Medulla oblongata (tissue), 1 donor: ENCODE data around the gene C19orf47.

Source experiments
- DNase-seq: peaks from one replicate; pipeline ENCODE4 v3.0.0-alpha.2; 2015; ENCODE audit errors: extremely low spot score

Gene C19orf47

DNA sequence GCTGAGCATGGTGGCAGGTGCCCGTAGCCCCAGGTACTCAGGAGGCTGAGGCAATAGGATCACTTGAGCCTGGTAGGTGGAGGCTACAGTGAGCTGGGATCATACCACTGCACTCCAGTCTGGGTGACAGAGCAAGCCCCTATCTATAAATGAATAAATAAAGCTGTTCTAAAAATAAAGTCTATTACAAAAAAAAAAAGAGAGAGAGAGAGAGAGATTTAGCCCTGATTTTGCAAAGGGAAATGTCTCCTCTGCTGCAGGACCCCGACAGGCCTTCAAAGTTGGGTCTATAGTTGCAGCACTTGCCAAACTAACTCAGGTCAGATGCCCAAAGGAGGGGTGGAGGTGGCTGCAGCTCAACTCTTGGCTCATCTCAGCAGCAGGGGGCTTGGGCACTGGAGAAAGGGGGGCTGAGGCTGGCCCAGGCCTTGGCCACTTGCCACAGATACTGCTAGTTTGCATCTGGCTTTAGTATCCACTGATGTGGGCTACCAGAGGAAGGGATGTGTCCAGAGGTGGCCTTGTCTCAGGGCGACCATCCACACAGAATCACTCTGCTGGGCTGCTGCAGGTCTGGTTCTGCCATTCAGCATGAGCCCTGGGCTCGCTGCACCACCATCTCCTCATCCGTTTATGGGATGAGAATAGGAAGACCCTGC, 32.3 kb downstream of the C19orf47 start:
- DNase-seq: no peak

DNA sequence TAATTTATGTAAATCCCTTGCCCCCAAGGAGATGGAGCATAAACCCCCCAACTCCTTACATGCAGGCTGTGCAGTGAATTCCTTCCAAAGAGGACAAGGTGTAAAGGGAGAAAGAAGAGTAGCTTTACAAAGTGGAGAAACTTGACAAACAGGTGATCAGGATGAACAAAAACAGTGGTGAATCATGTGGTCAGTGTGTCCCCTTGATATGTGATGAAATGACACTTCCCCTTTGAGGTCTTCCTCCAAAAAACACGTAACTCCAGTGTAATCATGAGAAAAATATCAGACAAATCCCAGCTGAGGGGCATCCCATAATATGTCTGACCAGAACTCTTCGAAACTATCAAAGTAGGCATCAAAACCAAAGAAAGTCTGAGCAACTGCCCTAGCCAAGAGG, 33.5 kb downstream of the C19orf47 start:
- DNase-seq: no peak

DNA sequence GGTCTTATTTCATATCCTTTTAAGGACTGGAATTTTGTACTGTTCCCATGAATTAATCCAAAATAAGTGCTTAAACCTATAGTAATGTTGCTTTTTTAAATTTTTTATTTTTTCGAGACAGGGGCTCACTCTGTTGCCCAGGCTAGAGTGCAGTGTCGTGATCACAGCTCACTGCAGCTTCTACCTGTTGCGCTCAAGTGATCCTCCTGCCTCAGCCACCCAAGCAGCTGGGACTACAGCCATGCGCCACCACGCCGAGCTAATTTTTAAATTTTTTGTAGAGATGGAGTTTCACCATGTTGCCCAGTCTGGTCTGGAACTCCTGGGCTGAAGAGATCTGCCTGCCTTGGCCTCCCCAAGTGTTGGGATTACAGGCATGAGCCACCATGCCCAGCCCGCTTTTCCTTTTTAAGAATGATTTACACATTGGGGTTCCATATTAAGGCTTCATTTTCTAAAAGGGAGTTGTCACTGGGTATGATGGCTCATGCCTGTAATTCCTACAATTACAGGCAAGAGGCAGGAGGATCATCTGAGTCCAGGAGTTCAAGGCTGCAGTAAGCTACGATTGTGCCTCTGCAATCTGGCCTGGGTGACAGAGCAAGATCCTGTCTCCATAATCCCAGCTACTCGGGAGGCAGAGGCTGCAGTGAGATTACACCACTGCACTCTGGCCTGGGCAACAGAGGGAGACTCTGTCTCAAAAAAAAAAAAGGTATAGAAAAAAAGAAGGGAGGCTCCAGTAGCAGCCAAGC, 34.8 kb downstream of the C19orf47 start:
- DNase-seq: no peak

DNA sequence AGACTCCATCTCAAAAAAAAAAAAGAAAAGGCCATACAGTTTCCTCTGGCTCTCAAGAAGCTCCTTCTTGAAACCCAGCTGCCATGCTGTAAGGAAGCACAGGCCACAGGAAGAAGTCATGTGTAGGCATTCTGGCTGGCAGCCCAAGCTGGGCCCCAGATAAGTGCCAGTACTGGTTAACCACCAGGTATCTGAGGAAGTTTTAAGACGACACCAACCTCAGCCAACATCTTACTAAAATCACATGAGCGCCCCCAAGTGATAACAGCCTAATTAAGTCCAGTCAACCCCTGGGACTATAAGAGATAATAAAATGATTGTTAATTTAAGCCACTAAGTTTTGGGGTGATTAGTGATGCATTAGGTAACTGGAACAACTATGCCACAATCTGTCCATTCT, 35.7 kb downstream of the C19orf47 start:
- no peak for DNase-seq

DNA sequence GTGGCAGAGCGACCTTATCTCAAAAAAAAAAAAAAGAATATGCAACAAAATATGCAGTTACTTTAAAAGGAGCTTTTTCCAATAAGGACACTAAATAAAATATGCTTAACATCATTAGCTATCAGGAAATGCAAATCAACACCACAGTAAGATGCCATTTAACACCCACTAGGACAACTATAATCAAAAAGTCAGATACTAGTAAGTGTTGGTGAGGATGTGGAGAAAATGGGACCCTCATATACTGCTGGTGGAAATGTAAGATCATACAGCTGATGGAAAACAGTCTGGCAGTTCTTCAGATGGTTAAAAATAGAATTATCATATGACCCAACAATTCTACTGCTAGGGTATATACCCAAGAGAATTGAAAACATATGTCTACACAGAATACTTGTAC, 38.5 kb downstream of the C19orf47 start:
- no peak for DNase-seq

DNA sequence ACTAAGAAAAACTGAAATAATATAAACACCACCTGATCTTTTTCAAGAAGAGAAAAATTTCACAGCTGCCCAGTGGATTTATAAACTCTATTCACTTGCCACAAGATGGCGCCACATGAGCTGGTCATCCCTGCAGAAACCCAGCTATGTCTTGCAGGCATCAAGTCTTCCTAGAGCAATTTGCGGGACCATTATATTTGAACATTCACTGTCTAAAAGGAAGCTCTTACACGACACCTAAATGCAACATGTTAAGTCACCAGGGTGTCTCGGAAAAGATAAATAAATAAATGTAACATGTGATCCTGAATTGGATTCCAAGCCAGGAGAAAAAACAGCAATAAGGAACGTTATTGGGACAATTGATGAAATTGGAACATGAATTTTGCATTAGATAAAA, 42.8 kb downstream of the C19orf47 start:
- peak; percentile 96 for DNase-seq

DNA sequence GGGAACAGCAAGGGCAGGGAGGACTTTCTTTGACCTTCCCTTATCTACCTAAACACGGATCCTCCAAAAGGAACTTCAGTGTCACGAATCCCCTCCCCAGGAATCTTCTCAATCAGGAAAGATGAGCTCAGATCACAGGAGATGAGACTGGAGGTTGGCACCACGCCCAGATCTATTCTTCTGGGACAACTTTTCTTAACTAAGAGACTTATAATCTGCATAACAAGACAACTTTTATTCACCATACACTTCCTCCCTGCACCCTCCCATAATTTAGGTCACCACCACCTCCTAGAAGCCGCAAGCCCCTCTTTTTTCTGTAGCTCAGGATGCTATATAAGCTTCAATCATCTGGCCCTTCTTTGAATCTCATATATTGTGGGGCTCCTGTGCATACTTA, 43.9 kb downstream of the C19orf47 start:
- DNase-seq: no peak

DNA sequence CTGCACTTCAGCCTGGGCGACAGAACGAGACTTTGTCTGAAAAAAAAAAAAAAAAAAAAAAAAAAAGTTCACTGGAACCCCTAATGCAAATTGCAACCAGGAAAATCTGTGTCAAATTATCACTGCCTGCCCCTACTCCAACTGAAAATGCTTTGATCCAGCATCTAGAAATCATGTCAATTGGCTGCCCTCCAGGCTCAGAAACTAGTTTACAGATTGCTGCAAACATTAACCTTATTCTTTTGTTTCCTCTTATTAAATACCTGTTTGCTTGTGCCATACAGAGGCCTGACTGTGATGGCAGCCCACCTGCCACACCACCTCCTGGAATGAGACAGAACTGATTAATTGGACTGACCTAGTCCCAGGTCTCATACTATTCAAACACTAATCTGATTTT, 44.4 kb downstream of the C19orf47 start:
- no peak for DNase-seq

DNA sequence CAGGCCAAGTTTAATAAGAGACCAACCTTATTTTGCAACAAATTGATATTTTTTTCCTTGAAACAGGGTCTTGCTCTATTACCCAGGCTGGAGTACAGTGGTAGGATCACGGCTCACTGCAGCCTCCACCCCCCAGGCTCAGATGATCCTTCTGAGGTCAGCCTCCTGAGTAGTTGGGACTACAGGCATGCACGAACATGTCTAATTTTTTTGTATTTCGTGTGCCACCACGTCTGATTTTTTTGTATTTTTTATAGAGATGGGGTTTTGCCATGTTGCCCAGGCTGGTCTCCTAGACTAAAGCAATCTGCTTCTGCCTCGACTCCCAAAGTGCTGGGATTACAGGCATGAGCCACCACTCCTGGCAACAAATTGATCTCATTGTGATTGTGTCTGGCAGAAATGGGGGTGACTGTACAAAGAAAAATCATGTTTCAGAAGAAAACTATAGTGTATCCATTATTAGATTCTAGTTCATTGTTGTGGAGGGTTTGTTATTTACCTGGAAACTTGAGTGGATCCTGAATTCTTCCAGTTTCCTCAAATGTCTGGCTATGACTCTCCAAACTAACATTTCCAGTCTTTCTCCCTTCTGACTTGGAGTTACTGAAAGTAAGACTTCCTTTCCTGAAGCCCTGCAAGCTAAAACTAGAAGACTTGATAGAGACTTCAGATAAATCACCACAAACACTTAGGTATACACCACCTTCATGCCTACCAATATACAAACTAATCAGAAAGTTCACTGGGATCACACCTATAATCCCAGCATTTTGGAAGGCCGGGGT, 45.8 kb downstream of the C19orf47 start:
- no peak for DNase-seq

DNA sequence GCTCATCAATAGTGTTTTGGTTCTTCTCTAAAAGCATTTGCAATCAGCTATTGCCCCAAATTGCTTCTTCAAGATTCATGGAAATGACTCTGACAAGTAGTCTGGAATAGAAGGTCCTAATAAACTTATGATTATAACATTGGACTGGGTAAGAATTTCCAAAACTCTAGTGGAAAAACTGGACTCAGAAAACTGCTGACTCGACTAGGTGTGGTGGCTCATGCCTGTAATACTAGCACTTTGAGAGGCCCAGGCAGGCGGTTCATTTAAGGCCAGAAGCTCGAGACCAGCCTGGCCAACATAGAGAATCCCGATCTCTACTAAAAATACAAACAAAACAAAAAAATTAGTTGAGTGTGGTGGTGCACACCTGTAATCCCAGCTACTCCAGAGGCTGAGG, 47.5 kb downstream of the C19orf47 start:
- DNase-seq: no peak

DNA sequence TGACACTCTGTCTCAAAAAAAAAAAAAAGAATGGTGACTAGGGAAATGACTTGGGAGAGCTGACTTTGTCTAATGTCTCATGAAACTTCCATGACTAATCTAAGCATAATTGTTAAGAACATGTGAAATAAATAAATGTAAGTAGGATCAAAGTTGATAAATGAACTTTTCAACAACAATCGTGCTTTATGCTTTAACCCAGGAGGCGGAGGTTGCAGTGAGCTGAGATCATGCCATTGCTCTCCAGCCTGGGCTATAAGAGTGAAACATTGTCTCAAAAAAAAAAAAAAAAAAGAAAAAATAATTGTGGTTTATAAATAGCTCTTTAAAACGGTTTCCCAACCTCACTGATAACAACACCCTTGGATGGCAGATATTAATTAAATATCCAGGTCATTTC, 50.2 kb downstream of the C19orf47 start:
- no peak for DNase-seq

DNA sequence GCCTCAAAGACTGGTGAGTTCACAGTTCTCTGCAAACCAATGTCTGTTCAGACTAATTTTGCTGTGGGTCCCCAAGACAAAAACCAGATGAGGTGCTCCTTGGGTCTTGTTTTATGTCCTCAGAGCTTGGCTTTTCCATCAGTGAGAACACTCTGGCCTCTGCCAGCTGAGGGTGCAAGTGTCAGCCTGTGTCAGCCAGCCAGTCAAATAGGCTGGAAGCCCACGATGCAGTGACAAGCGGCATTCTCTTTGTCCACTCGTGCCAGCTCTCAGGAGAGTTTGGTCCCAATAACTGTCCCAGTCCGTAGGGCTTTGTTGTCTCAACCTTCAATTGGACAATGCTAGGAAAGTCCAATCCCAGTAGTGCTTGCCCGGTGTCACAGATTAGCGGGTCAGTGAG, 53.6 kb downstream of the C19orf47 start:
- DNase-seq: peak; percentile 77

DNA sequence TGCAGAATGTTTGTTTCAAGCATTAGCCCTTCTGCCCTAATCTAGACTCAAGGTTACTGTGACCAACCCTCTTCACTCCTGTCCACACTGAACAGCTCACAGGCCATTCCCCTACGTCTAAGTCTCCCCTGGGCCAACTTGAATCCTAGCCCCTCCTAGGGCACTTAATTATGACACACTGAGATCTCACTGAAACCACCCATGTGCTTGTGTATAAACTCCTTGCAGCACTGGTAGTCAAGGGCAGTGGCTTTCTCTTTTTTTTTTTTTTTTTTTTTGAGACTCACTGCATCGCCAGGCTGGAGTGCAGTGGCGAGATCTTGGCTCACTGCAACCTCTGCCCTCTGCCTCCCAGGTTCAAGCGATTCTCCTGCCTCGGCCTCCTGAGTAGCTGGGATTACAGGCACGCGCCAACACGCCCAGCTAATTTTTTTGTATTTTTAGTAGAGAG, 61.2 kb downstream of the C19orf47 start:
- no peak for DNase-seq

DNA sequence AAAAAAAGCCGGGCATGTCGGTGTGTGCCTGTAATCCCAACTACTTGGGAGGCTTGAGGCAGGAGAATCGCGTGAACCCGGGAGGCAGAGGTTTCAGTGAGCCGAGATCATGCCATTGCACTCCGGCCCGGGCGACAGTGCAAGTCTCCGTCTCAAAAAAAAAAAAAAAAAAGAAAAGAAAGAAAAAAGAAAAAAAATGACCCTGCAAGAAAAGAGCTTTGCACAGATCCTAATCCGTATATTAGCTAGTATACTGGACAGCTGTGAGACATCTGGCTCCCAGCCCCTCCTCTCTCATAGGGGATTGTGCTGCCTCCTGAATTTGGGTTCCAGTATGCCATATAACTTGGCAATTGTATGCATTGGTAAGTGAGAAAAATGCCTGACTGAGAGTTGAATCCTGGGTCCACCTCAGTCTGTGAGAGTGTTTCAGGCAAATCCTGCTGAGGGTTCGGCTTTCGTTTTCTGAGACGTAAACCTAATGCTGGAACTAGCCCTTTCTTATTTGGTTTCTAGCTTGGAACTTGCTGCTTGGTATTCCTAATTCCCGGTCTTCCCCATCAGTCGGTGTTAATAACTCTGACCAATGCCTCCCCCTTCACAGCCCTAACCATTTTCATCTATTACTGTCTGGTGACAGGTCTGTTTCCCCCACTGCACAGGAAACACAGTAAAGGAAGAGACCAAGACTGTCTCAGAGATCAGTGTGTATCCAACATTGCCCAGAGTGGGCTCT, 61.8 kb downstream of the C19orf47 start:
- DNase-seq: no peak

DNA sequence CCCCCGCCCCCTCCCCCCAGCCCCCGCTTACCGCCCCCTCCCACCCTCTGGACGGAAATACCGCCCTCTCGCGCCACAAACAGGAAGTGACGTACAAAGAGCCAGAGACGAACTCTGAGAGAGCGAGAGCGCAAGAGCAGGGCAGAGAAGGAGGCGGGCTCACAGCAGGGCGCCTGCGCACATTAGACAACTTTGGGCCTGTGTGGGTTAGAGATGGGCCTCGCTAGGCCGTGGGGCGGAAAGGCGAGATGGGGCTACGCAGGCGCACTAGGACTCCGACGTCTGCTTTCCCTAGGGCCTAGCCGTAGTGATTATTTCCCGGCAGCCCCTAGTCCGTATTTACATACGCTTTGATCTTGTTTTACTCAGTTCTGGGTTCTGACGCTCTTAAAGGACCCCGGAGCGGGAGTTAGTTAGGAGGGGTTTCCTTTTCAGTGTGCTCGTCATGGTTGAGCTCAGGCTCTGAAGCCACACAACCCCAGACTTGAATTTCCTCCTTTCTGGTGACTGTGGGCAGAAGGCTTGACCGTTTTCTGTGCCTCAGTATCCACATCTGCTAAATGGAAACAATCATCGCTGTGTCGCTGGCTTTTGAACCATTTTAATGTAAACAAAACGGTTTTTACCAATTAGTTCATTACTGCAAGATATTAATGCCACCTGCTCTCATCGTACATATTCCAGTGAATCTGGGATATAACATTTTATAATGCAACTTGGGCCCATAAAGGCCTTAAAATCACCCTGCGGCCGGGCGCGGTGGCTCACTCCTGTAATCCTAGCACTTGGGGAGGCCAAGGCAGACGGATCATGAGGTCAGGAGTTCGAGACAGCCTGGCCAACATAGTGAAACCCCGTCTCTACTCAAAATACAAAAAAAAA, 62.6 kb downstream of the C19orf47 start:
- DNase-seq: peak; percentile 100

DNA sequence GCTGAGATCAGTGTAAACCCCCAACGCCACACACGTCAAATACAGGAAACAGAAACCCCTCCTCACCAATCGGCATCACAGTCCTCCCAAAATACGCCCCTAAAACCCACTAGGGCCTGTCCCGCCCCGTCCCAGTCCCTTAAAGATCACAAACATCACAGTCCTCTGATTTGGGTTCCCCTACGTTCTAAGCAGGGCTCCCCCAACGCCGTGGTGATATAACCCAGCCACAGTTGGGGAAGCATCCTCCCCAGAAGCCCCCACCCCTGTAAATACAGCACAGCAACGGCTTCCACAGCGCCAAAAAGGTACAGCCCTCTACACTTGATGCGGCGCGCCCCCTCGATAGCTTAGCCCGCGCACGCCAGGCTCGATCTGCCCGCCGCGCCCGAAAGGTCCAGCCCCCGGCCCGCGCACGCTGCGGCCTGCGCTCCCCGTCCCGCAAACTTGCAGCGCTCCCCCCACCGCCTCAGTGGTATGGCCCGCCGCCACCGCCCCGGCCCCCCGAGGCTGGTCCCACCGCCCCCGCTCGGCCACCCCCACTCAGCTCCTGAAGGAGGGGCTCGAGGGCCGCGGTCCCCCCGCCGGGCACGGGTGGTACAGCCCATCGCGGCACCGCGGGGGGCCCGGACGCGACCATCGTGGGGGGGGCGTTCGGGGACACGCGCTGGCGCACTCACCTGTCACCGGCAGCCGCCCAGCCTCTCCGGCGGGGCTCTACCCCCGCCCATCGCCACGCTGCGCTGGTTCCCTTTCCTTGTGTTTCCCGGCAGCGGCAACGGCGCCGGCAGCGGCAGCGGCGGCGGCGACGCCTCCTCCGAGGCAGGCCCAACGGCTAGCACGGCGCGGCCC, 63.5 kb downstream of the C19orf47 start, which contains the start of gene AKT2:
Gene AKT2 (minus strand): TSS at position 845 of the 852 bp plus-strand sequence. CDS start 20,078 bp downstream, outside the sequence.
- peak; percentile 43 for DNase-seq

DNA sequence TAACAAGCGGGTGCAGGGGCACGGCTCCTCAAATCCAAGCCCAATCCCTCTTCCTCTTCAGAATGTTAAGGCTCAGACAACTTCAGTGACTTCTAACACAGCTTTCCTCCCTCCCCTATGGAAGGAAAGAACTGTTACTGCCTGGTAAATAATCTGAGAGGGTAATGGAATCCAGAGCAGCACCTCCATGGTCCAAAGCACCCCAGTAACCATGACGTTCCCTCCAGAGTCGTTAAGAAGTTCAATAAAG, 64.0 kb downstream of the C19orf47 start:
- DNase-seq: no peak

DNA sequence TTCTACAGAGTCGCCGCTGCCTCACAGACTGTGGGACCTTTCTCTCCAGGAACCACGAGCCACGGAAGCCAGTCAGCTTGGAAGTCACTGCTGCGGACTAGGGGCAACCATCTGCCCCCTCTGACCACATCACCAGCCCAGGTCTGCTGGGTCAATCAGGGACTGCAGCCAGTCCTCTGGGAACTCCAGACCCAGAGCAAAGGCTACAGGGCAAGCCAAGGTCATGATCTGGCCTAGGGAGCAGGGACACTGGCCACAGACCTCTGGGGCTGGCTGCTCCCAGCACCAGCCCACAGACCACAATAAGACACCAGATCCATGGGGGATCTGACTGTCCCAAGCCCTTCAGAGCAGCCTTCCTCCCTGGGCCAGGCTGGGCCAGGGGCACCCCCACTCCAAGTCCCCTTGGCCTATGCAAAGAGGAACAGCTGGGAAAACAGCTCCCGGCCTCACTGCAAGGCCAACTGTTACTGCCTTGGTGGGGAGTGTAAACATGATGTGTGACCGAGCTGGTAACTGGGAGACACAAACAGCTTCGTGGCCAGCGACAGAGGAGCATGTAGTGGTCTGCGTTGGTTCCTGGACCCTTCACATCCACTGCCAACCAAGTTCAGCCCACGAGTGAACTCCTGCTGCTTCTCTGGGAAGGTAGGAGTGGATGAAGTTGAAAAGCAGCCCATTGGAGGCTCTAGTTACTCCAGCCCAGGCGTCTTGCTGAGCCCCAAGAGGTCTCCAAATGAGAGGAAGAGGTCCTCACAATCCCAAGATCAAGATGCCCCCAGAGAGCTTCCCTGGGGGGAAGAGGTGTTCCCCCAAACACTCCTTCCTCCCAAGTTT, 64.6 kb downstream of the C19orf47 start:
- DNase-seq: no peak

DNA sequence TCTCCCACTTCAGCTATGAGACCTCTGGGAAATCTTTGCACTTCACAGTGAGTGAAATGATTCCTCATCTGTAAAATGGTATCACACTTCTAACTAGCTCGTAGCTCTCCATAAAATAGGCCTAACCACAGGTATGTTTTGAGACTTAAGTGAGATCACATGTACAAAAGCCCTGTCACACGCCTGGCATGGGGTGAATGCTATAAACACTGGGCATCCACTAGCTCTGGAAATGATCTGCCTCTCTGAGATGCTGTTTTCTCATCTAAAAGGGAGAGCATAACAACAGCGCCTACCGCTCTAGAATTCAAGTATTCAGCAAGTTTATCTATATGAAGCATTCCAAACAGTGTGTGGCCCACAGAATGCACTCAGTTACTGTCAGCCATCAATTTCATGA, 65.3 kb downstream of the C19orf47 start:
- DNase-seq: no peak
